HG03565 (cell line): ENCODE measurements around the gene PCID2.

Experiments used
- ATAC-seq: cut with Tn5 transposase; IDR thresholded peaks from one replicate; pipeline ENCODE4 v1.9.1; 2021; ENCODE audit warnings: mild to moderate bottlenecking, moderate library complexity; ENCODE audit not compliant: unreplicated experiment

Gene PCID2

GRCh38 chr13:113150550-113151365, 57.7 kb downstream of the PCID2 start:
- no peak for ATAC-seq

- no peak for ATAC-seq
Observed at GRCh38 chr13:113149711-113150549, 58.5 kb downstream of the PCID2 start.

GRCh38 chr13:113148940-113149503, 59.4 kb downstream of the PCID2 start:
- ATAC-seq = no peak

- ATAC-seq = no peak
Observed at GRCh38 chr13:113148407-113148806, 60.1 kb downstream of the PCID2 start.

- ATAC-seq = no peak
Observed at GRCh38 chr13:113147206-113147605, 61.3 kb downstream of the PCID2 start.

GRCh38 chr13:113146750-113147149, 61.7 kb downstream of the PCID2 start:
- ATAC-seq = no peak

GRCh38 chr13:113145911-113146598, 62.4 kb downstream of the PCID2 start:
- no peak for ATAC-seq

GRCh38 chr13:113145496-113145895, 63.0 kb downstream of the PCID2 start:
- ATAC-seq = no peak

- no peak for ATAC-seq
Observed at GRCh38 chr13:113144255-113144629, 64.2 kb downstream of the PCID2 start.

- ATAC-seq = no peak
Observed at GRCh38 chr13:113143466-113144254, 64.8 kb downstream of the PCID2 start.

- no peak for ATAC-seq
Observed at GRCh38 chr13:113142876-113143275, 65.6 kb downstream of the PCID2 start.

- no peak for ATAC-seq
Observed at GRCh38 chr13:113141601-113141970, 66.9 kb downstream of the PCID2 start.

GRCh38 chr13:113140677-113141600, 67.5 kb downstream of the PCID2 start:
- no peak for ATAC-seq

- no peak for ATAC-seq
Observed at GRCh38 chr13:113139577-113139976, 68.9 kb downstream of the PCID2 start.

- no peak for ATAC-seq
Observed at GRCh38 chr13:113138792-113139551, 69.5 kb downstream of the PCID2 start.

- ATAC-seq = no peak
Observed at GRCh38 chr13:113137691-113138298, 70.7 kb downstream of the PCID2 start.

GRCh38 chr13:113135281-113135760, 73.1 kb downstream of the PCID2 start:
- ATAC-seq = no peak
